SIG-M5 treated with dmso at 0.1 percent for 504 hours (cell line): ENCODE results near the gene OR2D3.
"Not testable (repeated sequence)": the region's sequence is repeated elsewhere in the genome, so short reads cannot be mapped to it uniquely, and the experiment has no call there.

Experiments
- DNase-seq: peaks from one replicate; lab custom pipeline; 2025; ENCODE audit not compliant: unreplicated experiment; lab: John Stamatoyannopoulos, UW

Gene OR2D3

DNA sequence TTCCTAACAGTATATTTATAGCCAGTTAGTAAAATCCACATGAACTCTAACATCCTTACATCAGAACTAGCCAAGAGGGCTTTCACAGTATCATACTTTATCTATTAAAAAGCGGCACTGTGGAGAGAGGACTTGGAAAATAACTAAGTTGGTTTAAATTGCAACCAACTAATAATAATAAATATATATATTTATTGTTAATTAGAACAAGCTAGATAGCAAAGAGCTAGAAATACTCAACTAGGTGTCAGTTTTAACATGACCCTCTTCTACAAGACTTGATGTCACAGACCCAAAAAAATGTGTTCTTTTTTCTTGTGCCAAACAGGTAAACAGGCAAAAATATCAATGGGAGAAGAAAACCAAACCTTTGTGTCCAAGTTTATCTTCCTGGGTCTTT lies at the start of gene OR2D3:
Gene OR2D3 (plus strand): TSS at position 301 of the 400 bp plus-strand sequence. CDS start 0 bp downstream, at position 301.
- DNase-seq: no peak

DNA sequence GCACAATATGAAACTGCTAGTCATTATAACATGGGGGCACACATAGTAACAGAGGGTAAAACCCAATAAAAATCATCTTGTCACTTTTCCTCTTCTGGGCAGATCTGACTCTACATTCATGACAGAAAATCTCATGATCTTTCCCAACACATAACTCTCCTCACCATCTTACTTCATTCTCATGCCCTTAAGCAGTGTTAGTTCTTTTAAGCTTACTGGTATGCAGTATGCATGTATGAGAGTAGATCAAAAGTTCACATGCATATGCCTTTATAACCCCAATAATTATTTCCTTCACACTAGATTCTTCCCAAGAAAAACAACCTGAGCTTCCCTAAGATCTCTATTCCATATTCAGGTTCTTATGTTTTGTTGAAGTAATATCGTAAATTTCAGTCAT lies 49.5 kb upstream of the OR2D3 start:
- no peak for DNase-seq

GRCh38 chr11:6875761-6876160 lies 45.0 kb upstream of the OR2D3 start:
- DNase-seq: no peak

DNA sequence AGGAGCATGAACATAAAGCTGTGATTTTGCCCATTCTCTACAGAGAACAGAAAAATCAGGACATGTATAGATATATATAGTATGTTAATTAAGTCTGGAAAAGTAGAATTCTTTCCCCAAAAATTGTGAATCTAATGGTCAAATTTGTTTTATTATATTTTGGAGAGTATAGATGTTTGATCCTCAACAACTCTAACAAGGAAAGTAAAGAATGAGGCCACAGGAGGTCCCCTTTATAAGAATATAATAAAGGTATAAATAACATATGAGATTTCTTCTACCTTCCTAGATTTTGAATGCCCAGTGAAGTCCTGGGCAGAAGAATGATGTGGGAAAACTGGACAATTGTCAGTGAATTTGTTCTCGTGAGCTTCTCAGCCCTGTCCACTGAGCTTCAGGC lies 44.5 kb upstream of the OR2D3 start, which contains the start of gene OR10A4:
Gene OR10A4 (plus strand): TSS at position 301 of the 400 bp plus-strand sequence. CDS start 23 bp downstream, at position 324.
- no peak for DNase-seq

- DNase-seq: no peak
Observed at GRCh38 chr11:6876914-6877313, 43.9 kb upstream of the OR2D3 start.

DNA sequence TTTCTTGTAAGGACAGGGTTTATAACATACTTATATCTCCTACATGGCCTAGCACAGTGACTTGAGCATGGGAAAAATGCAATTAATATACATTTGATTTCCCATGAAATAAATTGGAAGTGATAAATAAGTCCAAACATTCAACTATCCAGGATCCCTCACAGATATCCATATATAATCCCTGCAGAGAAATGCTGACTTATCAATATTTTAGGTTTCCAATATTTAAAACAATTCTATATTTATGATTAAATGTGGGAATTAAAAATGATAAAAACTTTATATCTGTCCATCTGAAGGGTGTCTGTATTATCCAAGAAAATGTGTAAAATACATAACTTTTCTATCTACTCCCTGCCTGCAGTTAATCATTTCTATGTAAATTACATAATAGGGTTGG lies 38.1 kb upstream of the OR2D3 start:
- DNase-seq: no peak

DNA sequence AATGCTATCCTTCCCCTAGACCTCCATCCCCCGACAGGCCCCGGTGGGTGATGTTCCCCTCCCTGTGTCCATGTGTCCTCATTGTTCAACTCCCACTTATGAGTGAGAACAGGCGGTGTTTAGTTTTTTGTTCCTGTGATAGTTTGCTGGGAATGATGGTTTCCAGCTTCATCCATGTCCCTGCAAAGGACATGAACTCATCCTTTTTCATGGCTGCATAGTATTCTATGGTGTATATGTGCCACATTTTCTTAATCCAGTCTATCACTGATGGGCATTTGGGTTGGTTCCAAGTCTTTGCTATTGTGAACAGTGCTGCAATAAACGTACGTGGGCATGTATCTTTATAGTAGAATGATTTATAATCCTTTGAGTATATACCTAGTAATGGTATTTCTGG lies 33.1 kb upstream of the OR2D3 start:
- not testable (repeated sequence) for DNase-seq

GRCh38 chr11:6888830-6889229 lies 32.0 kb upstream of the OR2D3 start:
- no peak for DNase-seq

DNA sequence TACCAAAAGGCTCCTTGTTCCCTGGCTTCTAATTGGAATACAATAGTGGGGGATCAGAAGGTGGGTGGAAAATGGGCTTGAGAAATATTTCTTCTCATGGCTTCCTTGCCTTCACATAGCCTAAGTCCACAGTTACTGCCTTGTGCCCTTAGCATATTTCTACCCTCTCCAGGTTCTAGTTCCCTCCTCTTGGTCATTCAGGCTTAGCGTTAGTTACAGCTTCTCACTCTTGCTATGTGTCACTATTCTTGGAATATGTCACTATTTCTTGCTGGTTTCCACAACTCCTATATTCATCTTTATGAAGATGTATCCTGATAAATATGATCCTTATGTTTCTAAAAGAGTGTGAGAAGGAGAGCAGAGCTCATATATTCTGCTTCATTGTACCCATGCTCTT lies 31.0 kb upstream of the OR2D3 start:
- DNase-seq: no peak

DNA sequence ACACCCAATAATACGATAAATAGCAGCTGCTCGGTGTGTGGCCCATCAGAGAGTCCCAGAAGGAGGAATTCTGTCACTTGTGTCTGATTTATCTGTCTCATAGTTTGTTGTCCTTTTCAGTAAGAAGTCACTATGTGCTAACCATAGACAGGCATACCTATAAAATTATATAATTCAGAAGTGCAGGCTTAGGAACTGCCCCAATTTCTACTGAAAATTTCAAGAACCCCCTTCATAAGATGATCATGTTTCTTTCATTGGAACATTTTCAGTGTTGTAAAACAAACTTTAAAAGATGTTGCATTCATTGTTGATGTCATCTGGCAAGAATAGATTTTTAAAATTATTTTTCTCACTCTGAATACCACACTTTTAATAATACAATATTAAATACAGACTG lies 28.4 kb upstream of the OR2D3 start, which contains the start of gene OR2D2:
Gene OR2D2 (minus strand): TSS at position 101 of the 400 bp plus-strand sequence. CDS start 0 bp downstream, at position 101.
- no peak for DNase-seq

DNA sequence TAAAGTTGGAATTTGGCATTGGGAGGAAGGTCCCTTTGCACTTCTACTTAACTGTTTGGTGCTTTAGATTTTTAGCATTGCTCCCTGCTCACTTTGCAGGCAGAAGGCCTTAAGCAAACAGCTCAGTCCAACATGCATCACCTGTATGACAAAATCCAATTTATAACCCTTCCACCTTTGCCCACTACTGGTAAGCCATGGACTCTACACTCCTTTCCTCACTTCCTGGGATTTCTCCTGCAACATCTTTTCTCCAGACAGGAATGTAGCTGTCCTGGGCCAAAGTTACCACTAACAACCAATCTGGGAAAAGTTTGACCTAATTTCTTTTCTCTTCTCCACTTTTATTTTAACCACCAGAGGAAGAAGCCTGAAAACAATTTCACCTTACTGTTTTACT lies 26.7 kb upstream of the OR2D3 start:
- no peak for DNase-seq

GRCh38 chr11:6895010-6895409 lies 25.8 kb upstream of the OR2D3 start:
- no peak for DNase-seq

DNA sequence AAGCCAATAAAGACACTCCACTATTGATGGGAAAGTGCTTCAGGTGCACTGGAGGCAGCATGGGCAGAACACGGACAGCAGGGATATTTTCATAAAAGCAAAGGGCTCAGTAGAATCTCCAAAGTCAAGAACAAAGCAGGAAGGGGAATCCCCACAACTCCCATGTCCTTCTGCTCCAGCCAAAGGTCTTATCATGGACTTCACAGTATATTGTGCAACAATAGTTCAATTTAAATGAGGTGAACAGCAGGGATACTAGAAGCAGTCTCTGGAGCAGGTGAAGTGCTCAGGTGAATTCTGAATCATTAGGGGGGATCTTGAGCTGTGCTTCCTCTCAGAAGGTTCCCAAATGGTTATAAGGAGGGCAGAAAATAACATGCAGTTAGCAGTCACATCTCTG lies 21.9 kb upstream of the OR2D3 start:
- DNase-seq: no peak

DNA sequence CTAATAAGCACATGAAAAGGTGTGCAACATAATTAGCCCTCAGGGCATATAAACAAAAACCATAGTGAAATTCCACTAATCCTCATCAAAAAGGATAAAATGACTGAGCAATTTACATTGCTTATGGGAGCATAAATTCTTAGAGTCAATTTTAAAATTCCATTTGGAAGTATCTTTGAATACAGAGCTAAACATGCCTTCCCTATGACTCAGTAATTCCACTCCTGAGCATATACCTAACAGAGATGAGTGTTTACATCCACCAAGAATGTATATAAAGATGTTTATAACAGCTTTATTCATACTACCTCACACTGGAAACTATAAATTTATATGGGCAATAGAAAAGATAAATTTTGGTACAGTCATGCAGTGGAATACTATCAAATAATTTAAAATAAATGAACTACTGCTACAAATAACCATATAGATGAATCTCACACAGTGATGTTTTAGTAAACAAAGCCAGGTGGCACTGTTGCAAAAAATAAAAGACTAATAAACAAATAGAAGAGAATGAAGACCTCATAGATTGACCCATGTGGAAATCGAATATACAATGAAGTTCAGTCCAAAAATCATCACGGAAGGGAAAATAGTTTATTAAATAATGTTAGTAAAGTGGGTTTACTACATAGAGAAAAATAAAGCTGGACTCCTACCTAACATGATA lies 20.3 kb upstream of the OR2D3 start:
- no peak for DNase-seq

- not testable (repeated sequence) for DNase-seq
Observed at GRCh38 chr11:6904804-6905203, 16.0 kb upstream of the OR2D3 start.

DNA sequence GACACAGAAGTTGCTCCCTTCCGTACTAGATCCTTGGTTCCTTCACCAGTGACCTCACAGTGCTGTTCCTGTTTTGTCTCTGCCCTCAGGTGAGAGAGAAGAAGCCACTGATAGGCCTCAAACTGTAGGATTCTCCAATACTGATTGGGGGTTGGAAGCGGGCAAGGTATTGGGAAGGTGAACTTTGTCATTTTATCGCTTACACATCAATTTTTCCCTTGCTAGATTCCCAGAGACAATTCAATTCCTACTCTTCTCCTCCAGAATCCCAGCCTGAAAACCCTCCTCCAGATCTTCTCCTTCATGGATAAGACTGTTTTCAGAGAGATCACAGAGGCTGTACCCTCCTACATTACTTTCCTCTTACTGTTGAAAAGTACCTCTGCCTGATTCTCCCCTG lies 9.4 kb upstream of the OR2D3 start:
- DNase-seq: no peak

GRCh38 chr11:6911948-6912347 lies 8.9 kb upstream of the OR2D3 start:
- DNase-seq: no peak

- no peak for DNase-seq
Observed at GRCh38 chr11:6919698-6920097, 1.1 kb upstream of the OR2D3 start.

DNA sequence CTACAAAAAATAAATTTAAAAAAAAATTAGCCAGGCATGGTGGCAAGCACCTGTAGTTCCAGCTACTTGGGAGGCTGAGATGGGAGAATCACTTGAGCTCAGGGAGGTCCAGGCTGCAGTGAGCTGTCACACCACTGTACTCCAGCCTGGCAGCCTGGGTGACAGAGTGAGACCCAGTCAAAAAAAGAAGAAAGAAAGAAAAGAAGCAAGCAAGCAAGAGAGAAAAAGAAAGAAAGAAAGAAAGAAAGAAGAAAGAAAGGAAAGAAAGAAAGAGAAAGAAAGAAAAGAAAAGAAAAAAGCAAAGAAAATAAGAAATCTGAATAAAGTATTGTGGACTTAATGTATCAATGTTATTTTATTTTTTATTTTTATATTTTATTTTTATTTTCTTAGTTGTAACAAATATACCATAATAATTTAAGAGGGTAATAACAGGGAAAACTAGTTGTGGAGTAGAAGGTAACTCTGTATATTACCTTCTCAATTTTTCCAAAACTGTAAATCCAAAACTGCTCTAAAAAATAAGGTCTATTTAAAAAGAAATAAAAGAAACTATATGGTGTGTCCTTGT lies 4.3 kb downstream of the OR2D3 start:
- no peak for DNase-seq

- DNase-seq: no peak
Observed at GRCh38 chr11:6925636-6926207, 4.9 kb downstream of the OR2D3 start.

DNA sequence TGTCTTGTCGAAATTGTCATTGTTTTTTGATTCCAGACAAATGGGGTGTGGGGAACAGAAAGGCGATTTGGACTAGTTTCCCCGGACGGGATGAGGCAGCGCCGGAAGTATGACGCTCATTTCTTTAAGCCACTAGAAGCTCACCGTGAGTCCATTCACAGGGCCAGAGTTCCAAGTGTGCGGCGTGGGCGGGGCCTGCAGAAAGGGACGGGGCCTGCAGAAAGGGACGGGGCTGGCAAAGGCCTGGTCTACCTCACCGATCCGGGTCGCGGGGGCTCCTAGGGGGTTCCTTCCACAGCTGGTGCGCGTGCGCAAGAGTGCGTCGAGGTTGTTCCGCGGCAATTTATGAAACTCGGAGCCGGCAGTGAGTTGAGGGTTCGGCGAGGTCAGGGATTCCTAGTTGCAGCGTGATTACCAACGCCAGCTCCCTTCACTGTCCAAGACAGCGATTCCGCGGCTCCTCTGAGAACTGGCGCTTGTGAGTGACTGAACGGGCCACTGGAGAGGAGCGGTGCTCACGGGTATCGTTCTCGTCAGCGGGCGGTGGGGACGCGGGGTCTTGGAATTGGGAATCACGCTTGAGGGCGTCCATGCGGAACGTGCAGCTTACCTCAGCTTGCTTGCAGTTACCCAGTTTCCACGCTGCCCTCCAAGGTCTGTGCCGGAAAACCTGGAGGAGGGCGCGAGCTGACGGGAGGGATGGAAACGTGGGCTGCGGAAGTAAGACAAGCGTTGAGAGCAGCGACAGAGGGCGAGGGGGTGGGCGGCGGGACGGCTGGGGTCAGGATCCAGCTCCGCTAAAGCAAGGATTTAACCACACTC lies 5.6 kb downstream of the OR2D3 start, which contains the start of gene ZNF215:
Gene ZNF215 (plus strand): TSS at position 219 of the 822 bp plus-strand sequence. CDS start 5,847 bp downstream, outside the sequence.
- DNase-seq: peak; percentile 69
